VCaP (cell line): Measurements from ENCODE around the gene TRPM2.
A peak's percentile ranks its signal among the peaks of the same experiment; 100 is the strongest.
"Not testable (repeated sequence)": the region's sequence is repeated elsewhere in the genome, so short reads cannot be mapped to it uniquely, and the experiment has no call there.

Experiments
- H3K27ac ChIP-seq: fragments of 450-650 bp; 2 replicates; pipeline ENCODE4 v1.5.1; 2017
- TF ChIP-seq, protein P1 (sequence below): fragments of 450-650 bp; conservative IDR thresholded peaks from 2 replicates; pipeline ENCODE4 v1.5.1; 2017; ENCODE audit warnings: mild to moderate bottlenecking, moderate library complexity

The TRPM2 gene

DNA sequence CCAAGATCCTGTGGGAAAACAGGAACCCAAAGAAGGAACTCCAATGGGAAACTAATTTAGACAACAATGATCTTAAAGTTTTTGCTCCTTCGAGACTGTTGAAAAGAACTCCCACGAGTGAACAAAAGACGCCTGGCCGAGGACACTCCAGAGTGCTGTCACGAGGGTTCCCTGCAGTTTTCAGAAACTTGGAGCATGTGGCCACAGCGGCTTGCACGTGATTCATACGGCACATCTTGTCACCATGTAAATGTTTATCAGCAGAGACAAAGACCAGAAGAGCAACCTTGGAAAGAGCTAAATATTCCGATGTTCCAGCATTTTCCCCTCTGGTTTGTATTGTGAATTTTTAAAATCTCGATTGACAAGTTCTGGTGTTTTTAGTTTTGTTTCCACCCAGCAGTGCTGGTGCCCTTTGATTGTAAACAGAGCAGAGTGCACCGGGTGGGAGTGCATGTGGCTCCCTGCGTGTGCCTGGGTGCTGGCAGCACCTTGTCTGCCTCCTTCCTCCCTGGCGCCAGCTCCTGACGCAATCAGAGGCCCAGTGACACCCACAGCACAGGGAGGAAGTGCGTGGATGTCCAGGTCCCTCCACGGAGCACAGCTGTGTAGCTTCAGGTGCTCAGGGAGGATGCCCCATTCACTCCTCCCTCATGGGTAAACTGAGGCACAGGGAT is 124.8 kb downstream of the TRPM2 start:
- H3K27ac ChIP-seq: no peak overlapping the region
- TF ChIP-seq, protein P1, sequence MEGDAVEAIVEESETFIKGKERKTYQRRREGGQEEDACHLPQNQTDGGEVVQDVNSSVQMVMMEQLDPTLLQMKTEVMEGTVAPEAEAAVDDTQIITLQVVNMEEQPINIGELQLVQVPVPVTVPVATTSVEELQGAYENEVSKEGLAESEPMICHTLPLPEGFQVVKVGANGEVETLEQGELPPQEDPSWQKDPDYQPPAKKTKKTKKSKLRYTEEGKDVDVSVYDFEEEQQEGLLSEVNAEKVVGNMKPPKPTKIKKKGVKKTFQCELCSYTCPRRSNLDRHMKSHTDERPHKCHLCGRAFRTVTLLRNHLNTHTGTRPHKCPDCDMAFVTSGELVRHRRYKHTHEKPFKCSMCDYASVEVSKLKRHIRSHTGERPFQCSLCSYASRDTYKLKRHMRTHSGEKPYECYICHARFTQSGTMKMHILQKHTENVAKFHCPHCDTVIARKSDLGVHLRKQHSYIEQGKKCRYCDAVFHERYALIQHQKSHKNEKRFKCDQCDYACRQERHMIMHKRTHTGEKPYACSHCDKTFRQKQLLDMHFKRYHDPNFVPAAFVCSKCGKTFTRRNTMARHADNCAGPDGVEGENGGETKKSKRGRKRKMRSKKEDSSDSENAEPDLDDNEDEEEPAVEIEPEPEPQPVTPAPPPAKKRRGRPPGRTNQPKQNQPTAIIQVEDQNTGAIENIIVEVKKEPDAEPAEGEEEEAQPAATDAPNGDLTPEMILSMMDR: no peak

DNA sequence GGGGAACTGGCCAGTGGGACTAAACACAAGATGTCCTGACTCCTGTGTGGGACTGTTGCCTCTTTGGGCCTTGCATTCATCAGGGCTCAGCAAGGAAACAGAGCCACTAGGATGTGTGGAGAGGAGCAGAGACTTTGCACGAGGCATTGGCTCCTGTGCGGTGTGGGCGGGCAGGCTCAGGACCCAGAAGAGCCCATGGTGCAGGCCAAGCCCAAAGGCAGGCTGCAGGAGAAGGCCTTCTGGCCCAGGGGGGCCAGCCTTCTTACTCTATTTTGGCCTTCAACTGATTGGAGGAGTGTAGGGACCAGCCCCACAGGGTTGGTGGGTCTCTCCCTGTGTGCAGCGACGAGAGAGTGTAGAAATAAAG is 125.4 kb downstream of the TRPM2 start:
- TF ChIP-seq, protein P1: no peak
- no peak overlapping the region for H3K27ac ChIP-seq

DNA sequence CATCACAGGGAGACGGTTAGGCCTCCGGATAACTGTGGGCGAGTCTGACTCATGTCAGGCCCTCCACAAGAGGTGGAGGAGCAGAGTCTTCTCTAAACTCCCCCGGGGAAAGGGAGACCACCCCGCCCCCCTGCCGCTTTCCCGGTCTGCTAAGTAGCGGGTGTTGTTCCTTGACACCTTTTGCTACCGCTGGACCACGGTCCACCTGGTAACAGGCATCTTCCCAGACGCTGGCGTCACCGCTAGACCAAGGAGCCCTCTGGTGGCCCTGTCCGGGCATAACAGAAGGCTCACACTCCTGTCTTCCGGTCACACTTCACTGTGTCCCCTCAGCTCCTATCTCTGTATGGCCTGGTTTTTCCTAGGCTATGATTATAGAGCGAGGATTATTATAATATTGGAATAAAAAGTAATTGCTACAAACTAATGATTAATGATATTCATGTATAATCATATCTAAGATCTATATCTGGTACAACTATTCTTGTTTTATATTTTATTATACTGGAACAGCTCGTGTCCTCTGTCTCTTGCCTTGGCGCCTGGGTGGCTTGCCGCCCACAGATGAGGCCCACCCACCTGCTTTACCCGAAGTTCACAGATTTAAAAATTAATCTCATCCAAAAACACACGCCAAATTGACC is 126.3 kb downstream of the TRPM2 start:
- TF ChIP-seq, protein P1: peak; percentile 95
- not testable (repeated sequence) for H3K27ac ChIP-seq

DNA sequence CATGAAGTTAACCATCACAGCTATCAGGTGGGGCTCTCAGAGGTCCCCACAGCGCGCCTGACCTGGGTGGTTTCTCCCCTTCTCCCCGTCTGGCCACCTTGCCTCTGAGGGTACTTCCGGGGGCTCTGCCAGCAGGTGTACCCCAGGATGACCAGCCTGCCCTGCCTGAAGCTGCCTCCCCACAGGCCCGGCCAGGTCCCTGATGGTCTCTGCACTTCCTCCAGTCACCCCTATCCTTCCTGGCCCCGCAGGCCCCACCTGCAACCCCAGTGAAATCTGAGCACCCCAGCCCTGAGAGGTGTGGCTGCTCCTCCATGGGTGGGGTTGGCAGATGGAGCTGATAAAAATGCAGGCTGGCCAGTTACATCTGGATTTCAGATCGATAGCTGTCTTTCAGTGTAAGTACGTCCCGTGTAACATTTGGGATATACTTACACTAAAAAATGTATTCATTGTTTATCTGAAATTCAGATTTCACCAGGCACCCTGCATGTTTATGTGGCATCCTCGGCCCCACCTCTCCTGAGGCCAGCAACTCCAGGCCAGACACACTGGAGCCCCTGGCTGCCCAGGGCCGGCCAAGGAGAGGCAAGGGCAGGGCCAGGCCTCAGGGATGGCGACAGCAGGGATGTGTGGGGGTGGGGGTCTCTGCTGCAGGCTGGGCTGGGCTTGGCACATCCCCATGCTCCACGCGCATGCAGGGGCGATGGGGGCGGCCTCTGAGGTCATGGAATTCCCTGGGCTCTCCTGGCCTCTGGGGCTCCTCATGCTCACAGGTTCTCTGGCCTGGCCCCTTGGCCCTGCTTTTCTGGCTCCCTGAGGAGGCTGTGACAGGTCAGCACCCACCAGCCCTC is 127.0 kb downstream of the TRPM2 start:
- TF ChIP-seq, protein P1: no peak
- H3K27ac ChIP-seq: no peak overlapping the region

GRCh38 chr21:44482581-44483287 is 129.3 kb downstream of the TRPM2 start:
- H3K27ac ChIP-seq: peak overlapping the region; percentile 22; the same call in 1 of the 2 replicates
- TF ChIP-seq, protein P1: no peak

DNA sequence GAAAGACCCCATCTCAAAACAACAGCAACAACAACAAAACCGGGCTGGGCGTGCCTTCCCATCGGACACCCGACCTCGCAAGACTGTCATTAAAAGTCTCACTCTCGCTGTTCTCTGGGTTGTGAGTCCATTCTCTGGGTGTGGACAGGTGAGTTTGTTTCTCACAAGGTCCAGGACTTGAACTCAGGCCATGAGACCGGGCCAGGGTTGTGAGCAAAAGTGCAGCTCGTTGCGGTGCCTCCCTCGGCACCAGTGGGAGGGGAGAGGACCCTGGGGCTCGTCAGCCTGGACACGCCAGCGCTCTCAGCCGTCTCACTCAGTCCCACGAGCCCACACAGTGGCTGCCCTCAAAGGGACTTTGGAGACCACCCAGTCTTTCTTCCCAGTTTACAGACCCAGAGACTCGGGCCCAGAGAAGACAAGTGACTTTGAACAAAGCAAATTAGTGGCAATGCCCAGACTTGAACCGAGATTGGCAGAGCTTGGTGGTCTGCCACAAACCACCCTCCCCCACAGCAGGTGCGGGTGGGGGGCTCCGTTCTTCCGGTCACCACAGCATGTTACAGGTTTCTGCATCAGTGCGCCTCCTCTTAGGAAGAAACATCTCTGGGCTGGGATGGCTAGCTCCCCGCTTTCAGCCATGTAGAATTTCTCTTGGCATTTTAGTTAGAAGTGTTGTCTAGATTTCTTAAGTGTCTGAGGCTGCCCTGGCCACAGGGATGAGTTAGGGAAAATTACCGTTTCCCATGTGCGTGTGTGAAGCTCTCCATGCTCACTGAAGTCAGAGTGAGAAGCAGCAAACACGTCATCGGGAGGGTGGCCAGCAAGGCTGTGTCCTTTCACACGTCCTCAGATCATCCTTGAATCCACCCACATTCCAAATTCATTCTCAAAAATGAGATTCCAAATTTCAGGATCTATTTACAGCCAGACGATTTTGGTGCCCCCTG is 130.1 kb downstream of the TRPM2 start:
- TF ChIP-seq, protein P1: no peak
- peak overlapping the region; percentile 22; the same call in 1 of the 2 replicates for H3K27ac ChIP-seq
